ENCODE results near the gene OSBPL7.

The OSBPL7 gene

DNA sequence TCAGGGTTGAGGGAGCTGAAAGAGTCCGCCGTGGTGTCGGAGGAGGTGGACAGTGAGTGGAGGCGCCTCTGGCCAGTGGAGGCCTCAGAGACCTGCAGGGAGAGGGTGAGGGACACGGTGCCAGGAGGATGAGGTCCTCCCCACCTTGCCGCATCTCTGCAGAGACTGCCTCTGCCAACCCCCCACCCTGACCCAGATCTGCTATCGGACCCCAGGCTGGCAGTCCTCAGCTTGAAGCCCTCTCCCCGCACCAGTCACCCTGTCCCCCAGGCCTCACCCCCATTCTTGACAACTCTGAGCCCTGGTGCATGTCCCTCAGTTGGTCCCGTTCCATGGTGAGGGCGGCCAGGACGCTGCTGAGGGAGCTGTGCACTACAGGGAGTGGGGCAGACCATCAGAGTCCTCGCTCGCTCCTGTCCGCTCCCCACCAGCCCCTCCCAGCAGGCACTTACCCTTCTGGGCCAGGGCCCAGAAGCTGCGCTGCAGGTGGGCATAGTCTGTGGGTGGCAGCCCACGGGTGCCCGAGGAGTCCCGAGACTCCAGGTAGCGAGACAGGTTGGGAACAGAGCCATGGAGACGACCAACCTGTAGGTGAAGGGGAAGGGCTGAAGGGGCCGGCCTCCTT is 5.4 kb downstream of the OSBPL7 start:
- Histone ChIP-seq H3K36me3 (ENCODE audit: control insufficient read depth, insufficient read depth, low read length) (peaks cover 65% of the 10 kb centered on the region), H3K9ac (ENCODE audit: low read length) (no peak overlapping the region), H3K27me3 (ENCODE audit: control insufficient read depth, insufficient read depth, low read length) (no peaks in the 10 kb centered on the region), H3K4me3 (ENCODE audit: low read length) (no peak overlapping the region), H3K9me3 (ENCODE audit: control insufficient read depth, low read length) (no peaks in the 10 kb centered on the region), H3K4me1 (ENCODE audit: control insufficient read depth, insufficient read depth, low read length) (peaks cover 80% of the 10 kb centered on the region)

GRCh38 chr17:47815106-47815918 is 6.3 kb downstream of the OSBPL7 start:
- H3K9me3 ChIP-seq (ENCODE audit: control insufficient read depth, low read length) = no peaks in the 10 kb centered on the region
- H3K36me3 ChIP-seq (ENCODE audit: control insufficient read depth, insufficient read depth, low read length) = peaks cover 65% of the 10 kb centered on the region
- no peak overlapping the region for H3K9ac ChIP-seq (ENCODE audit: low read length)
- H3K27me3 ChIP-seq (ENCODE audit: control insufficient read depth, insufficient read depth, low read length) = no peaks in the 10 kb centered on the region
- peaks cover 89% of the 10 kb centered on the region for H3K4me1 ChIP-seq (ENCODE audit: control insufficient read depth, insufficient read depth, low read length)
- H3K4me3 ChIP-seq (ENCODE audit: low read length) = no peak overlapping the region

DNA sequence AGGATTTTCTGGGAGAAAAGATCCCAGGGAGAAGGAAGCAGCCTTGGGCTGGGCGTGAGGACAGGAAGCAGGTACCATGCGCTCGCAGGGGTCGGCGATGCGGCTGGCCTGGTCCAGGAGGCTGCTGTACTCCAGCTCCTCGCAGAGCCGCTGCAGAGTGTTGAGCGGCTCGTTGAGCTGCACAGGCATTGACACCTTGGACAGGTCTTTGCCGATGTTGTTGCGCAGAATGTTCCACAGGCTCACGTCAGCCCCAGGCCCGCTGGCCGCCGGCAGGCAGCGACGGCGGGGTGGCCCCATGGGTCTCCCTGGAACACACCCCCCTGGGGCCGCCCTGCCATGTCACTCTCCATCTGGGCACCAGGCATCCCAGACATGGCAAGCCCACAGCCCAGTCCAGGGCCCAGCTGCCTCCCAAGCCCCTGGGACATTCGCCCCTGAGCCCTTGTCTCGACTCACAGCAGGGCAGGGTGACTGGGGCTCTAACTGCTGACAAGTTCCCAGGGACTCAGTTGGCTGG is 8.0 kb downstream of the OSBPL7 start:
- H3K4me1 ChIP-seq (ENCODE audit: control insufficient read depth, insufficient read depth, low read length) = peaks cover 96% of the 10 kb centered on the region
- H3K36me3 ChIP-seq (ENCODE audit: control insufficient read depth, insufficient read depth, low read length) = peaks cover 64% of the 10 kb centered on the region
- H3K9ac ChIP-seq (ENCODE audit: low read length) = no peak overlapping the region
- no peaks in the 10 kb centered on the region for H3K27me3 ChIP-seq (ENCODE audit: control insufficient read depth, insufficient read depth, low read length)
- no peaks in the 10 kb centered on the region for H3K9me3 ChIP-seq (ENCODE audit: control insufficient read depth, low read length)
- no peak overlapping the region for H3K4me3 ChIP-seq (ENCODE audit: low read length)

- Histone ChIP-seq H3K4me3 (ENCODE audit: low read length) (no peak overlapping the region), H3K27me3 (ENCODE audit: control insufficient read depth, insufficient read depth, low read length) (no peaks in the 10 kb centered on the region), H3K9ac (ENCODE audit: low read length) (no peak overlapping the region), H3K9me3 (ENCODE audit: control insufficient read depth, low read length) (no peaks in the 10 kb centered on the region), H3K4me1 (ENCODE audit: control insufficient read depth, insufficient read depth, low read length) (peaks cover 95% of the 10 kb centered on the region), H3K36me3 (ENCODE audit: control insufficient read depth, insufficient read depth, low read length) (peaks cover 64% of the 10 kb centered on the region)
These were observed 8.5 kb downstream of the OSBPL7 start for GRCh38 chr17:47813077-47813476.

GRCh38 chr17:47812146-47812920 is 9.3 kb downstream of the OSBPL7 start:
- peaks cover 64% of the 10 kb centered on the region for H3K36me3 ChIP-seq (ENCODE audit: control insufficient read depth, insufficient read depth, low read length)

GRCh38 chr17:47811709-47812108 is 9.9 kb downstream of the OSBPL7 start:
- no peak overlapping the region for H3K9ac ChIP-seq (ENCODE audit: low read length)
- H3K4me1 ChIP-seq (ENCODE audit: control insufficient read depth, insufficient read depth, low read length) = peaks cover 85% of the 10 kb centered on the region
- peaks cover 63% of the 10 kb centered on the region for H3K36me3 ChIP-seq (ENCODE audit: control insufficient read depth, insufficient read depth, low read length)

More at GRCh38 chr17:47812146-47812920, 9.3 kb downstream of the OSBPL7 start:
- Histone ChIP-seq H3K27me3 (ENCODE audit: control insufficient read depth, insufficient read depth, low read length) (no peaks in the 10 kb centered on the region), H3K4me3 (ENCODE audit: low read length) (no peak overlapping the region), H3K9ac (ENCODE audit: low read length) (no peak overlapping the region), H3K4me1 (ENCODE audit: control insufficient read depth, insufficient read depth, low read length) (peaks cover 90% of the 10 kb centered on the region), H3K9me3 (ENCODE audit: control insufficient read depth, low read length) (no peaks in the 10 kb centered on the region)

GRCh38 chr17:47810901-47811635 is 10.5 kb downstream of the OSBPL7 start:
- H3K4me1 ChIP-seq (ENCODE audit: control insufficient read depth, insufficient read depth, low read length) = peaks cover 79% of the 10 kb centered on the region
- H3K9me3 ChIP-seq (ENCODE audit: control insufficient read depth, low read length) = no peaks in the 10 kb centered on the region
- no peak overlapping the region for H3K4me3 ChIP-seq (ENCODE audit: low read length)
- peaks cover 56% of the 10 kb centered on the region for H3K36me3 ChIP-seq (ENCODE audit: control insufficient read depth, insufficient read depth, low read length)
- no peaks in the 10 kb centered on the region for H3K27me3 ChIP-seq (ENCODE audit: control insufficient read depth, insufficient read depth, low read length)
- peak overlapping the region; percentile 23 for H3K9ac ChIP-seq (ENCODE audit: low read length)

More at GRCh38 chr17:47811709-47812108, 9.9 kb downstream of the OSBPL7 start:
- H3K9me3 ChIP-seq (ENCODE audit: control insufficient read depth, low read length) = no peaks in the 10 kb centered on the region
- H3K27me3 ChIP-seq (ENCODE audit: control insufficient read depth, insufficient read depth, low read length) = no peaks in the 10 kb centered on the region
- H3K4me3 ChIP-seq (ENCODE audit: low read length) = no peak overlapping the region

DNA sequence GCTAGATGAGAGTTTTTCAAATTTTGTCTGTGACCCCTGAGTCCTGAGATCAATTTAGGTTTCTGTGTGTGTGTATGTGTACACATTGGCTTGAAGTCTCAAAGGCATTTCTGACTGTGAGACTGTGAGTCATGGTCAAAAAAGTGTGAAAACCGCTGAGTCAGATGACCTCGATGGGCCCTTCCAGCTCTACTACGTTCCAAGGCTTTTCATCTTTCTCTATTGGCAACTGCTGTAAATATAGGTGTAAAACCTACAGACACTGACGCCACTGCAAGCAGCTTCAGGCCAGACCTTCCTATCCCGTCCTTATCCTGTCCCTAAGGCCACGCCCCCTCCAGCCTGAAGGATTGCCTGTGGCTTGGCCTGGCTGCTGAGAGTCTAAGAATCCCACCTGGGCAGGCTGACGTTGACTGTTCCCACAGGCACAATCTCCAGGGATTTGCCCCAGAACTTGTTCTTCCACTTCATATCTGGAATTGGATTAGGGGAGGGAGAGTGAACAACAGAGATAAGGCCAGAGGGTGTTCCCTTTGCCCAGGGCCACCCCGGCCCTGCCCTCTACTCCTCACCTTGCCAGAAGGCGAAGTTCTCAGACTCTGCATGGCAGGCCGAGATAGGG is 11.3 kb downstream of the OSBPL7 start:
- H3K4me3 ChIP-seq (ENCODE audit: low read length) = no peak overlapping the region
- H3K36me3 ChIP-seq (ENCODE audit: control insufficient read depth, insufficient read depth, low read length) = peaks cover 49% of the 10 kb centered on the region
- no peaks in the 10 kb centered on the region for H3K9me3 ChIP-seq (ENCODE audit: control insufficient read depth, low read length)
- H3K4me1 ChIP-seq (ENCODE audit: control insufficient read depth, insufficient read depth, low read length) = peaks cover 71% of the 10 kb centered on the region
- peak overlapping the region; percentile 23 for H3K9ac ChIP-seq (ENCODE audit: low read length)
- no peaks in the 10 kb centered on the region for H3K27me3 ChIP-seq (ENCODE audit: control insufficient read depth, insufficient read depth, low read length)

- no peaks in the 10 kb centered on the region for H3K9me3 ChIP-seq (ENCODE audit: control insufficient read depth, low read length)
- no peak overlapping the region for H3K4me3 ChIP-seq (ENCODE audit: low read length)
- no peaks in the 10 kb centered on the region for H3K27me3 ChIP-seq (ENCODE audit: control insufficient read depth, insufficient read depth, low read length)
- H3K9ac ChIP-seq (ENCODE audit: low read length) = no peak overlapping the region
- peaks cover 58% of the 10 kb centered on the region for H3K4me1 ChIP-seq (ENCODE audit: control insufficient read depth, insufficient read depth, low read length)
- H3K36me3 ChIP-seq (ENCODE audit: control insufficient read depth, insufficient read depth, low read length) = peaks cover 35% of the 10 kb centered on the region
These were observed 12.6 kb downstream of the OSBPL7 start for GRCh38 chr17:47808830-47809480.

DNA sequence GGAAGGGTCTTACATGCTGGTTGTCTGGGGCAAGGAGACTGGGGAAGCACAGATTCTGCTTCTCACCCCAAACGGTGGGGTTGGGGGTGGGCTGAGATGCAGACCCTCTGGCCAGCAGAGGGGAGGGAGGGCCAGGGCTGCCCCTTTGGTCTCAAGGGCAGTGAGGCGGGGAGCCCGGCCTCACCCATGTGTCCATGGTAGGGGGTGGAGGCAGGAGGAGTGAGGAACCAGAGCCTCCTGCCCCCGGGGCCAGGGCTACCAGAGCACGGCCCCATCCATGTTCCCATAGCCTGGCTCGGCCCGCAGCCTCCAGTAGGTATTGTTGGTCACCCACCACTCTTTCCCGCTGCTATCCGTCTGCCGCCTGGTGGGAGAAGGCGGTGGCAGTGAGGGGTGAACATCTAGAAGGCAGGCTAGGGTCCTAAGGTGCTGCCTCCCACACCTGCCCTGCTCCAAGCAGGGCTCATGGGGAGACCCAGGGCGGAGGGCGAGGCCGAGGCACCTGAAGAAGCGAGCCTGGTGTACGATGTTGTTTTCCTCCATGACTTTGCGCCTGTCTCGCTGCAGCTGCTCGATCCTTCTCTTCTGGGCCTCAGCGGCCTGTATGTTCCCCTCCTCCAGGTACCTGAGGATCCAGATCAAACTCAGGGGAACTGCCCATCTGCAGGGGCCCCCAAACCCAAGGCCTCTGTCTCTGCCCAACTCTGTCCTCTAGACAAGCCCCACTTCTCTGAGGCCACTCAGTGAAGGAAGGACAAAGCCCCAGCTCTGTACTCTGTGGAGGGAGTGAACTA is 13.4 kb downstream of the OSBPL7 start:
- peaks cover 33% of the 10 kb centered on the region for H3K36me3 ChIP-seq (ENCODE audit: control insufficient read depth, insufficient read depth, low read length)
- H3K4me1 ChIP-seq (ENCODE audit: control insufficient read depth, insufficient read depth, low read length) = peaks cover 51% of the 10 kb centered on the region

More for the DNA sequence above, 13.4 kb downstream of the OSBPL7 start:
- no peaks in the 10 kb centered on the region for H3K27me3 ChIP-seq (ENCODE audit: control insufficient read depth, insufficient read depth, low read length)
- H3K9ac ChIP-seq (ENCODE audit: low read length) = no peak overlapping the region
- no peak overlapping the region for H3K4me3 ChIP-seq (ENCODE audit: low read length)
- H3K9me3 ChIP-seq (ENCODE audit: control insufficient read depth, low read length) = no peaks in the 10 kb centered on the region

Data from mucosa of stomach (tissue), 1 donor.